Progenitor cell of endocrine pancreas (in vitro differentiated cells): Measurements from ENCODE around the gene UBQLN1. TPM values are rescaled to one million over a fixed set of nuclear protein-coding genes. Genes with fewer than 3 reads are reported as not detected.
"Not testable (repeated sequence)": the region's sequence is repeated elsewhere in the genome, so short reads cannot be mapped to it uniquely, and the experiment has no call there.

Experiments
- DNase-seq: peaks from one replicate; pipeline ENCODE4 v3.0.0; 2021; ENCODE audit warnings: low spot score; ENCODE audit not compliant: unreplicated experiment
- H3K27ac Mint-ChIP-seq: 2 replicates; pipeline ENCODE4 v1.8.0; 2021; ENCODE audit warnings: mild to moderate bottlenecking, moderate library complexity, mixed read lengths
- H3K27me3 Mint-ChIP-seq: 2 replicates; pipeline ENCODE4 v1.8.0; 2021; ENCODE audit warnings: mixed read lengths
- H3K36me3 Mint-ChIP-seq: 2 replicates; pipeline ENCODE4 v1.8.0; 2022; ENCODE audit warnings: mixed read lengths; ENCODE audit not compliant: insufficient read depth
- H3K4me1 Mint-ChIP-seq: 2 replicates; pipeline ENCODE4 v1.8.0; 2021; ENCODE audit warnings: low read depth, mixed read lengths
- H3K4me3 Mint-ChIP-seq: 2 replicates; pipeline ENCODE4 v1.8.0; 2021; ENCODE audit warnings: low read depth, mild to moderate bottlenecking, moderate library complexity, mixed read lengths
- H3K9me3 Mint-ChIP-seq: 2 replicates; pipeline ENCODE4 v1.8.0; 2021; ENCODE audit warnings: low read depth, mixed read lengths
- total RNA-seq: library from RNA; stranded (reverse); gene quantifications from 2 replicates; pipeline ENCODE4 v1.2.1, GENCODE V29; 2021
- TF ChIP-seq, protein P1 (sequence below): fragments of 200-600 bp; sonication (generic); IDR thresholded peaks from one replicate; pipeline ENCODE4 v1.5.0; 2021; ENCODE audit warnings: antibody characterized with exemption, mild to moderate bottlenecking; ENCODE audit not compliant: unreplicated experiment

The UBQLN1 gene
- total RNA-seq, 1 donor from 2014 or later, result 108 TPM

- TF ChIP-seq, protein P1, sequence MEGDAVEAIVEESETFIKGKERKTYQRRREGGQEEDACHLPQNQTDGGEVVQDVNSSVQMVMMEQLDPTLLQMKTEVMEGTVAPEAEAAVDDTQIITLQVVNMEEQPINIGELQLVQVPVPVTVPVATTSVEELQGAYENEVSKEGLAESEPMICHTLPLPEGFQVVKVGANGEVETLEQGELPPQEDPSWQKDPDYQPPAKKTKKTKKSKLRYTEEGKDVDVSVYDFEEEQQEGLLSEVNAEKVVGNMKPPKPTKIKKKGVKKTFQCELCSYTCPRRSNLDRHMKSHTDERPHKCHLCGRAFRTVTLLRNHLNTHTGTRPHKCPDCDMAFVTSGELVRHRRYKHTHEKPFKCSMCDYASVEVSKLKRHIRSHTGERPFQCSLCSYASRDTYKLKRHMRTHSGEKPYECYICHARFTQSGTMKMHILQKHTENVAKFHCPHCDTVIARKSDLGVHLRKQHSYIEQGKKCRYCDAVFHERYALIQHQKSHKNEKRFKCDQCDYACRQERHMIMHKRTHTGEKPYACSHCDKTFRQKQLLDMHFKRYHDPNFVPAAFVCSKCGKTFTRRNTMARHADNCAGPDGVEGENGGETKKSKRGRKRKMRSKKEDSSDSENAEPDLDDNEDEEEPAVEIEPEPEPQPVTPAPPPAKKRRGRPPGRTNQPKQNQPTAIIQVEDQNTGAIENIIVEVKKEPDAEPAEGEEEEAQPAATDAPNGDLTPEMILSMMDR, result peak; percentile 30
- H3K36me3 Mint-ChIP-seq, result no peaks in the 10 kb centered on the region
- H3K27me3 Mint-ChIP-seq, result no peaks in the 10 kb centered on the region
- no peak overlapping the region for H3K27ac Mint-ChIP-seq
- no peak for DNase-seq
- peaks cover 11% of the 10 kb centered on the region for H3K9me3 Mint-ChIP-seq
- H3K4me3 Mint-ChIP-seq, result no peak overlapping the region
- no peaks in the 10 kb centered on the region for H3K4me1 Mint-ChIP-seq
Observed at GRCh38 chr9:83714329-83714728, 6.6 kb upstream of the UBQLN1 start.

DNA sequence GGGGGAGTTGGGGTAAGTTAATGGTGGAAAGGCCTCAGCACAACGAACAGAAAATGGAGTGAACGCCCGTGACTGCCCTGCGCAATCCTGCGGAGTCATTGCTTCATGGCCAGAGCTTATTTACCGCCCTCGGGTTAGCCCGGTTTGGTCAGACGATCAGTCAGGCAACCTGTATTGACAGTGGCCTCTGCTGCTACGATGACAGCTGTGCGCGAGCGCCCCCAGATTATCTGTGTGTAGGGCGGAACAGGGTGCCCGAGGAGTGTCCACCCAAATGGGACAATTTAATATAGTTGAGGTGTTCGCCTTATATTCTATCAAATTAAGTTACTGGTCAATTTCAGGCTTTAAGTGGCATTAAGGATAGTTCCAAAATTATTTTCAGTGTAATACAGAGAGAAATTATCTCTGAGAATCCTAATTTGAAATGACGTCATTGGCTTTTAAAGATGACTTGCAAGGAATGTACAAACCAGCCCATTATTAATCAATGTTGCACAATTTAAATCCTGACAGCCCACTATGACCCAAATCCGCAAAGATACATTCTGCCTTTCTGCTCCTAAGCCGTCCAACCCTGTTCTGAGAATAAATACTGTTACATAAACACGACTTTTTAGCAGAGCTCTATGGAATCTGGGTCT, 879 bp upstream of the UBQLN1 start:
- Mint-ChIP-seq H3K36me3 (peaks cover 6% of the 10 kb centered on the region), H3K27me3 (no peaks in the 10 kb centered on the region), H3K27ac (peak overlapping the region; percentile 99), H3K4me1 (peaks cover 11% of the 10 kb centered on the region), H3K4me3 (peak overlapping the region; percentile 94), H3K9me3 (peaks cover 4% of the 10 kb centered on the region)
- TF ChIP-seq, protein P1, result peak; percentile 44
- peak; percentile 32 for DNase-seq

- Mint-ChIP-seq H3K9me3 (peaks cover 4% of the 10 kb centered on the region), H3K27me3 (no peaks in the 10 kb centered on the region), H3K36me3 (peaks cover 6% of the 10 kb centered on the region), H3K27ac (peak overlapping the region; percentile 99), H3K4me1 (peaks cover 11% of the 10 kb centered on the region), H3K4me3 (peak overlapping the region; percentile 94)
- TF ChIP-seq, protein P1, result no peak
- no peak for DNase-seq
Observed at GRCh38 chr9:83707518-83707767, 315 bp downstream of the UBQLN1 start.

DNA sequence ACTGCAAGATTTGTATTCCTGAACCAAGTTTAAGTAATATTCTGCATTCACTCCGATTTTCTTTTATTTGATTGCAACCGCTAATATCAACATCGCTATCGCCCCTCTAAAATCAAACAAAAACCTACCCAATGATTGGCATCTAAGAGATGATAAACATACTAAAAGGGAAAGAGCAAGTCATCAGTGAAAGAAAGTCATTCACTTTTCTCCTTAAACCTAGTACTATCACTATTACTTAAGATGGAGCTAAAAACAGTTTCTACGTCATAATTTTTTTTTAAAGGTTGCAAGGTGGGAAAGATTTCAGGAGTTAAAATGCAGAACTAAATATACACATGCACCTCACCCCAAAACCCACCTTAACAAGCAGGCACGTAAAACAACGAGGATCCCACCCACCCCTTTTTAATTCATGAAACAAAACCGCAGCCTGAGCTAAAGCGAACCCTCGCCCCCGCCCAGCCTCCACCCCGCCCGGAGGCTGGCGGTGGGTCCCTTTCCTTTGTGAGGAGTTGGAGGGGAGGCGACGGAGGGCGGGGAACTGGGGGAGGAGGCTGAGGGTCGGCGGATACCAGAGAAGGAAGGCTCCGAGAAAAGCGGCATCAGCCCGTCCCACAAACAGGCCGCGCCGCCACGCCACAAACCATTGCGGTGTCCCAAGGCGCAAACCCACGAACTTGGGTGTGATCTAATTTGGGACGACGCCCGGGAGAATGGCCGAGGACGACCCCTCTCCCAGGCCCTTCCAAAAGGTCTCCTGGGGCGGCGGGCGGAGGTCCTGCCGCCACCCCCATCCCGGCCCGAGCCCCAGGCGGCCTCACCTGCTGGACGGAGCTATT, 861 bp downstream of the UBQLN1 start:
- Mint-ChIP-seq H3K36me3 (peaks cover 6% of the 10 kb centered on the region), H3K27ac (peak overlapping the region; percentile 99), H3K9me3 (peaks cover 4% of the 10 kb centered on the region), H3K4me3 (peak overlapping the region; percentile 94), H3K27me3 (no peaks in the 10 kb centered on the region), H3K4me1 (peaks cover 11% of the 10 kb centered on the region)
- TF ChIP-seq, protein P1, result no peak
- peak; percentile 50 for DNase-seq

DNA sequence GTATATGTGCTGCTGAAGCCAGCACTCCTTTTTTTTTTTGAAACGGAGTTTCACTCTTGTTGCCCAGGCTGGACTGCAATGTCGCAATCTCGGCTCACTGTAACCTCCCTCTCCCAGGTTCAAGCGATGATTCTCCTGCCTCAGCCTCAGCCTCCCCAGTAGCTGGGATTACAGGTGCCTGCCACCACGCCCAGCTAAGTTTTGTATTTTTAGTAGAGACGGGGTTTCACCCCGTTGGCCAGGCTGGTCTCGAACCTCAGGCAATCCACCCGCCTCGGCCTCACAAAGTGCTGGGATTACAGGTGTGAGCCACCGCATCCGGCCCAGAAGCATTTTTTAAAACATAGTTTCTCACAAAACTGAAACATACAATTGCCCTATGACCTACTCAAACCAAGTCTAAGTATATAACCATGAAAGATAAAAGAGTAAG, 2.5 kb downstream of the UBQLN1 start:
- H3K36me3 Mint-ChIP-seq, H3K27me3 Mint-ChIP-seq, H3K9me3 Mint-ChIP-seq, DNase-seq: not testable (repeated sequence)
- Mint-ChIP-seq H3K4me3 (peak overlapping the region; percentile 94), H3K4me1 (peaks cover 17% of the 10 kb centered on the region), H3K27ac (peak overlapping the region; percentile 99)
